HepG2 (cell line): ENCODE data around the gene SYT8. TPM values are rescaled to one million over a fixed set of nuclear protein-coding genes. Genes with fewer than 3 reads are reported as not detected.
A peak's percentile ranks its signal among the peaks of the same experiment; 100 is the strongest.

Experiments used
- ATRX ChIP-seq: sonication (generic); formaldehyde crosslinking; IDR thresholded peaks from 2 replicates; pipeline ENCODE4 v1.4.0; 2020; ENCODE audit warnings: missing genetic modification reagents, borderline replicate concordance
- CREM ChIP-seq, 2 experiments: sonication (generic) in 1 of 2; formaldehyde crosslinking in 1 of 2; IDR thresholded peaks; 2 replicates each; pipeline versions ENCODE4 v1.4.0 to v1.6.1; 2016 to 2020; ENCODE audit warnings: antibody characterized with exemption in 1 of 2, mild to moderate bottlenecking in 1 of 2, missing genetic modification reagents in 1 of 2
- DMAP1 ChIP-seq: IDR thresholded peaks from 2 replicates; pipeline ENCODE4 v1.6.1; 2016
- ERF ChIP-seq: IDR thresholded peaks from 2 replicates; pipeline ENCODE4 v1.6.1; 2018; ENCODE audit warnings: missing biosample characterization, missing genetic modification reagents
- FUBP1 ChIP-seq: sonication (generic); formaldehyde crosslinking; IDR thresholded peaks from 2 replicates; pipeline ENCODE4 v1.5.1; 2020; ENCODE audit warnings: missing genetic modification reagents, mild to moderate bottlenecking, borderline replicate concordance
- HOXA3 ChIP-seq: sonication (generic); formaldehyde crosslinking; IDR thresholded peaks from 2 replicates; pipeline ENCODE4 v1.5.0; 2020; ENCODE audit warnings: missing genetic modification reagents
- MBNL3 ChIP-seq: fragments of 250-450 bp; sonication (Bioruptor Pico); conservative IDR thresholded peaks from 2 replicates; pipeline ENCODE4 v1.8.0; 2022; ENCODE audit warnings: mild to moderate bottlenecking, inconsistent platforms
- NPAS2 ChIP-seq: sonication (generic); formaldehyde crosslinking; IDR thresholded peaks from 2 replicates; pipeline ENCODE4 v1.8.0; 2022; ENCODE audit warnings: mild to moderate bottlenecking, missing genetic modification reagents, borderline replicate concordance
- PAWR ChIP-seq: sonication (generic); formaldehyde crosslinking; IDR thresholded peaks from 2 replicates; pipeline ENCODE4 v1.4.0; 2020; ENCODE audit warnings: missing genetic modification reagents, mild to moderate bottlenecking, borderline replicate concordance
- POGZ ChIP-seq: sonication (generic); formaldehyde crosslinking; IDR thresholded peaks from 2 replicates; pipeline ENCODE4 v1.4.0; 2020; ENCODE audit warnings: mild to moderate bottlenecking, missing genetic modification reagents
- SAP130 ChIP-seq: IDR thresholded peaks from 2 replicates; pipeline ENCODE4 v1.6.1; 2016; ENCODE audit warnings: low read depth
- SP2 ChIP-seq: sonication (generic); formaldehyde crosslinking; IDR thresholded peaks from 2 replicates; pipeline ENCODE4 v1.5.1; 2020; ENCODE audit warnings: mild to moderate bottlenecking, missing genetic modification reagents
- STAT5B ChIP-seq: sonication (generic); formaldehyde crosslinking; IDR thresholded peaks from 2 replicates; pipeline ENCODE4 v1.4.0; 2020; ENCODE audit warnings: missing genetic modification reagents
- ZHX1 ChIP-seq: sonication (generic); formaldehyde crosslinking; IDR thresholded peaks from 2 replicates; pipeline ENCODE4 v1.8.1; 2022; ENCODE audit warnings: low read depth, mild to moderate bottlenecking, missing genetic modification reagents
- ZNF275 ChIP-seq: sonication (generic); formaldehyde crosslinking; IDR thresholded peaks from 2 replicates; pipeline ENCODE4 v1.8.0; 2022; ENCODE audit warnings: missing genetic modification reagents, mild to moderate bottlenecking, inconsistent platforms, borderline replicate concordance
- ZNF296 ChIP-seq: sonication (generic); formaldehyde crosslinking; conservative IDR thresholded peaks from 2 replicates; pipeline ENCODE4 v1.5.0; 2020; ENCODE audit warnings: mild to moderate bottlenecking, missing genetic modification reagents
- ZNF317 ChIP-seq: sonication (generic); formaldehyde crosslinking; IDR thresholded peaks from 2 replicates; pipeline ENCODE4 v1.5.0; 2020; ENCODE audit warnings: mild to moderate bottlenecking, missing genetic modification reagents
- ZNF501 ChIP-seq: sonication (generic); formaldehyde crosslinking; IDR thresholded peaks from 2 replicates; pipeline ENCODE4 v1.5.1; 2020; ENCODE audit warnings: mild to moderate bottlenecking, moderate library complexity, missing genetic modification reagents
- ZNF597 ChIP-seq: sonication (generic); formaldehyde crosslinking; IDR thresholded peaks from 2 replicates; pipeline ENCODE4 v1.5.0; 2020; ENCODE audit warnings: missing genetic modification reagents
- ZSCAN21 ChIP-seq: sonication (generic); formaldehyde crosslinking; IDR thresholded peaks from 2 replicates; pipeline ENCODE4 v1.8.0; 2022; ENCODE audit warnings: mild to moderate bottlenecking, missing genetic modification reagents, moderate library complexity, borderline replicate concordance
- polyA plus RNA-seq, 8 experiments: library from polyadenylated mRNA; depleted of rRNA in 3 of 8; stranded (reverse) in 7 of 8; unstranded in 1 of 8; fragments of >200 nt; fragmentation: Illumina TruSeq in 4 of 8; extraction: Trizol in 4 of 8; gene quantifications; 2 replicates each; pipeline versions ENCODE4 v1.2.1 to v1.2.3, GENCODE V29; 2011 to 2016; ENCODE audit warnings: low read depth in 4 of 8, missing spikeins in 1 of 8, mixed read lengths in 1 of 8; ENCODE audit not compliant: insufficient read depth in 1 of 8
- total RNA-seq, 5 experiments: library from RNA; depleted of rRNA; stranded (reverse); fragments of >200 nt; fragmentation: Illumina TruSeq; extraction: Trizol; gene quantifications; 2 replicates each; pipeline ENCODE4 v1.2.3, GENCODE V29; 2016; ENCODE audit warnings: low read depth in 1 of 5
- TF ChIP-seq, protein P1 (sequence below): sonication (generic); formaldehyde crosslinking; IDR thresholded peaks from 2 replicates; pipeline ENCODE4 v1.5.0; 2020; ENCODE audit warnings: mild to moderate bottlenecking, low read depth, missing genetic modification reagents, borderline replicate concordance

Gene SYT8
- total and polyA plus RNA-seq, 2 of the 13 experiments (the other 11 are each of a cell fraction or from before 2014, with no cell fraction given) = 0.60 to 2.3 TPM

DNA sequence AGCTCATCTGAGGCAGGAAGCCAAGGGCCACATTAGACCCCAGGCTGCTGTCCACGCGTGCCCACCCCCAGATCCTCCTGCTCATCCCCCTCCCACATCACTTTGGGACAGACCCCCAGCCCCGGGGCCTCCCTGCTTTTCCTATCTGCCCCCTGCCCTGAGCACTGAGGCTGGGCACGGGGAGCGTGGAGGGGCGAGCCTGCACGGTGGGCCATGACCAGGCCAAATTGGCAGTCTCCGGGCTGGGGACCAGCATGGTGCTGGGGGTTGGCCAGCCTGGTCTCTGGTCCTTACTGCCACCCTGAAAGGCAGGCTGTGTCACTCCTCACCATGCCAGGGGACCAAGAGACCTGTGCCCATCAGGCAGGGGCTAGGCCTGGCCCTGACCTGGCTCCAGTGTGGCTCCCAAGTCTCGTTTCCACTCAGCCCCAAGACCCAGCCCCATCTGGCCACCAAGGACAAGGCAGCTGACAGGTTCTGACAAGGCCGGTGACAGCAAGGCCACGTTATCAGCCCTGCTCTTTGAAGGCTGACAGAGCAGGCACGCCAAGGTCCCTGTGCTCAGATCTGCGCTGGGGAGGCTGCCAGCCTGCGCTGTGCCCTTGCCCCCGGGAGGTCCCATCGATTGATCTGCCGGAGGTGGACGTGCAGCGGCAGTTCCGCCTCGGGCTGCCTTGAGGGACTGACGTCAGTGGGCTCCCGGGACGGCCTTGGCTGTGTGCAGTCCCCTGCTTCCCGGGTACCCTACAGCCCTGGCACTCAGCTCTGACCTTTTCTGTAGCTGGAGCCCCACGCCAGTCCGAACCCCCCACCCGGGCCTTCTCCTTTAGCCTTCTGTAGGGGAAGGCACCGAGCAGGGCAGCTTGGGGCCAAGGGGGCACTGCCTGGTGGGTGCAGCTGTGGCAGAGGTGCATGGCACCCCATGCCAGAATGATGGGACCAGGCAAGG is 7.6 kb downstream of the SYT8 start (continued):
- peak; percentile 94 for TF ChIP-seq ZHX1 (CRISPR knock-in tag)
- peak; percentile 74 for TF ChIP-seq ZNF317
- no peak for TF ChIP-seq ZNF597 (CRISPR knock-in tag)
- peak; percentile 74; the same call in 1 of the 2 replicates for TF ChIP-seq POGZ (CRISPR knock-in tag)
- peak; percentile 94 for TF ChIP-seq ERF
- TF ChIP-seq MBNL3 (CRISPR knock-in tag) = no peak
- TF ChIP-seq ATRX (CRISPR knock-in tag) = no peak
- peak; percentile 69; the same call in 1 of the 2 replicates for TF ChIP-seq ZNF296 (CRISPR knock-in tag)
- peak; percentile 98; the same call in 1 of the 2 replicates for TF ChIP-seq FUBP1 (CRISPR knock-in tag)
- TF ChIP-seq STAT5B = 0 out of 2 replicates have a peak, but pooled peaks have one; percentile 31
- TF ChIP-seq ZNF275 = no peak; the same call in 1 of the 2 replicates
- TF ChIP-seq SAP130 (CRISPR knock-in tag) = peak; percentile 97
- 0 out of 2 replicates have a peak, but pooled peaks have one; percentile 35 for TF ChIP-seq SP2 (CRISPR knock-in tag)
- TF ChIP-seq PAWR = no peak
- peak; percentile 57; the same call in 1 of the 2 replicates for TF ChIP-seq DMAP1 (CRISPR knock-in tag)
- TF ChIP-seq CREM (IDR thresholded peaks at IDR 0.05) = peak; percentile 94
- no peak for TF ChIP-seq CREM (CRISPR knock-in tag; IDR thresholded peaks at IDR 0.05)
- TF ChIP-seq HOXA3 (CRISPR knock-in tag) = peak; percentile 95
- no peak; the same call in 1 of the 2 replicates for TF ChIP-seq NPAS2 (CRISPR knock-in tag)
- TF ChIP-seq, protein P1, sequence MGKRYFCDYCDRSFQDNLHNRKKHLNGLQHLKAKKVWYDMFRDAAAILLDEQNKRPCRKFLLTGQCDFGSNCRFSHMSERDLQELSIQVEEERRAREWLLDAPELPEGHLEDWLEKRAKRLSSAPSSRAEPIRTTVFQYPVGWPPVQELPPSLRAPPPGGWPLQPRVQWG (CRISPR knock-in tag) = no peak
- peak; percentile 78; the same call in 1 of the 2 replicates for TF ChIP-seq ZNF501 (CRISPR knock-in tag)
- peak; percentile 95 for TF ChIP-seq ZSCAN21
